H9 (cell line): ENCODE data around the gene SOX21. TPM values are rescaled to one million over a fixed set of nuclear protein-coding genes. Genes with fewer than 3 reads are reported as not detected.

Source experiments
- DNase-seq: peaks from one replicate; pipeline ENCODE4 v3.0.0-alpha.2; 2017
- H2AFZ ChIP-seq: one replicate; pipeline ENCODE4 v1.6.1; 2013; ENCODE audit warnings: mild to moderate bottlenecking, low read length, control low read depth, moderate library complexity
- H2AK5ac ChIP-seq: 2 replicates; pipeline ENCODE4 v1.6.1; 2013; ENCODE audit warnings: low read length, control low read depth, mixed read lengths; ENCODE audit not compliant: insufficient read length
- H2BK120ac ChIP-seq: one replicate; pipeline ENCODE4 v1.6.1; 2013; ENCODE audit warnings: low read depth, mild to moderate bottlenecking, low read length, control low read depth, inconsistent platforms; ENCODE audit not compliant: poor library complexity, severe bottlenecking
- H2BK12ac ChIP-seq: 2 replicates; pipeline ENCODE4 v1.6.1; 2013; ENCODE audit warnings: low read length, control low read depth, mixed read lengths, low read depth; ENCODE audit not compliant: insufficient read length
- H2BK15ac ChIP-seq: 2 replicates; pipeline ENCODE4 v1.6.1; 2013; ENCODE audit warnings: low read depth, low read length, control low read depth
- H2BK20ac ChIP-seq: one replicate; pipeline ENCODE4 v1.6.1; 2013; ENCODE audit warnings: low read depth, mild to moderate bottlenecking, low read length, control low read depth, inconsistent platforms; ENCODE audit not compliant: poor library complexity, severe bottlenecking
- H2BK5ac ChIP-seq: 2 replicates; pipeline ENCODE4 v1.6.1; 2013; ENCODE audit warnings: low read length, control low read depth, mixed read lengths; ENCODE audit not compliant: insufficient read length
- H3K14ac ChIP-seq: 2 replicates; pipeline ENCODE4 v1.6.1; 2013; ENCODE audit warnings: low read length, control low read depth; ENCODE audit not compliant: insufficient read depth
- H3K18ac ChIP-seq: 2 replicates; pipeline ENCODE4 v1.6.1; 2013; ENCODE audit warnings: low read depth, mild to moderate bottlenecking, mixed read lengths, low read length, control low read depth; ENCODE audit not compliant: insufficient read length
- H3K23ac ChIP-seq: 2 replicates; pipeline ENCODE4 v1.6.1; 2013; ENCODE audit warnings: low read length, control low read depth, mixed read lengths, low read depth; ENCODE audit not compliant: insufficient read length
- H3K23me2 ChIP-seq: 2 replicates; pipeline ENCODE4 v1.6.1; 2013; ENCODE audit warnings: low read depth, mild to moderate bottlenecking, mixed read lengths, low read length, control low read depth; ENCODE audit not compliant: insufficient read length, poor library complexity, severe bottlenecking
- H3K27ac ChIP-seq: 2 replicates; pipeline ENCODE4 v1.5.1; 2013; ENCODE audit warnings: low read length, control low read depth, mixed read lengths, low read depth; ENCODE audit not compliant: insufficient read length
- H3K27me3 ChIP-seq: 2 replicates; pipeline ENCODE4 v1.6.1; 2013; ENCODE audit warnings: low read length, control low read depth, inconsistent platforms; ENCODE audit not compliant: insufficient read depth
- H3K4ac ChIP-seq: 2 replicates; pipeline ENCODE4 v1.6.1; 2013; ENCODE audit warnings: low read depth, mild to moderate bottlenecking, control low read depth, inconsistent platforms, low read length, moderate library complexity
- H3K4me1 ChIP-seq: 2 replicates; pipeline ENCODE4 v1.6.1; 2013; ENCODE audit warnings: low read length, control low read depth, inconsistent platforms; ENCODE audit not compliant: insufficient read depth
- H3K4me2 ChIP-seq: 2 replicates; pipeline ENCODE4 v1.6.1; 2013; ENCODE audit warnings: low read length, control low read depth, mixed read lengths; ENCODE audit not compliant: insufficient read length, insufficient read depth
- H3K56ac ChIP-seq: 2 replicates; pipeline ENCODE4 v1.6.1; 2013; ENCODE audit warnings: low read depth, mild to moderate bottlenecking, mixed read lengths, low read length, control low read depth; ENCODE audit not compliant: insufficient read length
- H3K79me1 ChIP-seq: 2 replicates; pipeline ENCODE4 v1.6.1; 2013; ENCODE audit warnings: low read depth, mild to moderate bottlenecking, moderate library complexity, low read length, control low read depth, inconsistent platforms; ENCODE audit not compliant: insufficient read depth, poor library complexity, severe bottlenecking
- H3K79me2 ChIP-seq: 2 replicates; pipeline ENCODE4 v1.6.1; 2013; ENCODE audit warnings: low read length, control low read depth, inconsistent platforms; ENCODE audit not compliant: insufficient read depth
- H3K9ac ChIP-seq: 2 replicates; pipeline ENCODE4 v1.6.1; 2013; ENCODE audit warnings: low read length, control low read depth, mixed read lengths; ENCODE audit not compliant: insufficient read length; ENCODE audit errors: extremely low read depth
- H3K9me3 ChIP-seq: one replicate; pipeline ENCODE4 v1.6.1; 2013; ENCODE audit warnings: low read depth, low read length, inconsistent platforms; ENCODE audit not compliant: control insufficient read depth
- H3T11ph ChIP-seq: one replicate; pipeline ENCODE4 v1.6.1; 2013; ENCODE audit warnings: mild to moderate bottlenecking, low read length, control low read depth, inconsistent platforms
- H4K20me1 ChIP-seq: one replicate; pipeline ENCODE4 v1.6.1; 2013; ENCODE audit not compliant: control insufficient read depth, insufficient read length, insufficient read depth
- H4K5ac ChIP-seq: 2 replicates; pipeline ENCODE4 v1.6.1; 2013; ENCODE audit warnings: low read depth, mild to moderate bottlenecking, mixed read lengths, low read length, control low read depth; ENCODE audit not compliant: insufficient read length
- H4K8ac ChIP-seq: replicated peaks from 2 replicates; pipeline ENCODE4 v1.6.1; 2013; ENCODE audit warnings: low read length, control low read depth, mixed read lengths, low read depth; ENCODE audit not compliant: insufficient read length
- H4K91ac ChIP-seq: 2 replicates; pipeline ENCODE4 v1.6.1; 2013; ENCODE audit warnings: low read depth, mild to moderate bottlenecking, moderate library complexity, mixed read lengths, low read length, control low read depth; ENCODE audit not compliant: insufficient read length
- H3K27ac Mint-ChIP-seq, 3 experiments: 2 replicates in 2 of 3; 3 replicates in 1 of 3; pipeline ENCODE4 v1.8.0; 2020 to 2021; ENCODE audit warnings: mixed read lengths in 3 of 3, mild to moderate bottlenecking in 1 of 3, moderate library complexity in 1 of 3
- H3K27me3 Mint-ChIP-seq: 2 replicates; pipeline ENCODE4 v1.8.0; 2021; ENCODE audit warnings: low read depth, mild to moderate bottlenecking, moderate library complexity, mixed read lengths
- H3K36me3 Mint-ChIP-seq, 3 experiments: 2 replicates in 2 of 3; 3 replicates in 1 of 3; pipeline ENCODE4 v1.8.0; 2020 to 2021; ENCODE audit warnings: low read depth in 3 of 3, mixed read lengths in 3 of 3; ENCODE audit not compliant: insufficient read depth in 1 of 3
- H3K4me1 Mint-ChIP-seq, 2 experiments: 2 replicates each; pipeline ENCODE4 v1.8.0; 2020; ENCODE audit warnings: mixed read lengths in 2 of 2
- H3K4me3 Mint-ChIP-seq, 2 experiments: 2 replicates in 1 of 2; 3 replicates in 1 of 2; pipeline ENCODE4 v1.8.0; 2020 to 2021; ENCODE audit warnings: mild to moderate bottlenecking in 2 of 2, mixed read lengths in 2 of 2, moderate library complexity in 1 of 2
- H3K9me3 Mint-ChIP-seq, 2 experiments: 2 replicates in 1 of 2; 3 replicates in 1 of 2; pipeline ENCODE4 v1.8.0; 2020; ENCODE audit warnings: mild to moderate bottlenecking in 2 of 2, mixed read lengths in 2 of 2, moderate library complexity in 1 of 2
- WGBS: extraction: QIAGEN DNeasy Blood & Tissue Kit; methylation state at CpG from one replicate; pipeline ENCODE4 v1.1.7; 2013; ENCODE audit warnings: missing lambda C conversion rate, low lambda C conversion rate, mixed read lengths; ENCODE audit not compliant: insufficient read length; ENCODE audit errors: extremely low coverage; 5-methylcytosine and 5-hydroxymethylcytosine counted together
- total RNA-seq: library from RNA; stranded (reverse); gene quantifications from 2 replicates; pipeline ENCODE4 v1.2.1, GENCODE V29; 2021
- TF ChIP-seq, protein P1 (sequence below): fragments of 200-600 bp; sonication (generic); conservative IDR thresholded peaks from 3 replicates; pipeline ENCODE4 v1.8.0; 2021; ENCODE audit warnings: antibody characterized with exemption, mild to moderate bottlenecking

The SOX21 gene
- total RNA-seq, 1 experiment from 2014 or later, result 38.4 TPM

- H3K27me3 Mint-ChIP-seq, result peaks cover 14% of the 10 kb centered on the region
- H3K56ac ChIP-seq, result no peak overlapping the region
- H3K14ac ChIP-seq, result no peak overlapping the region
- H3K79me1 ChIP-seq, result no peaks in the 10 kb centered on the region
- H3K4me1 Mint-ChIP-seq, result peaks cover 5 to 6% of the 10 kb centered on the region in 2 experiments
- no peak overlapping the region for H3K4ac ChIP-seq
- H2BK20ac ChIP-seq, result no peak overlapping the region
- H3K36me3 Mint-ChIP-seq, result peaks cover 0 to 4% (median 0%) of the 10 kb centered on the region in 3 experiments; a peak in 1 of 7 replicates
- H3K4me1 ChIP-seq, result no peaks in the 10 kb centered on the region
- H2BK15ac ChIP-seq, result no peak overlapping the region
- H2BK120ac ChIP-seq, result no peak overlapping the region
- H3K9me3 ChIP-seq, result no peaks in the 10 kb centered on the region
- H3K9ac ChIP-seq, result no peak overlapping the region
- no peak overlapping the region for H3K27ac ChIP-seq
- H3K23ac ChIP-seq, result no peak overlapping the region
- no peaks in the 10 kb centered on the region for H3K23me2 ChIP-seq
- TF ChIP-seq, protein P1, sequence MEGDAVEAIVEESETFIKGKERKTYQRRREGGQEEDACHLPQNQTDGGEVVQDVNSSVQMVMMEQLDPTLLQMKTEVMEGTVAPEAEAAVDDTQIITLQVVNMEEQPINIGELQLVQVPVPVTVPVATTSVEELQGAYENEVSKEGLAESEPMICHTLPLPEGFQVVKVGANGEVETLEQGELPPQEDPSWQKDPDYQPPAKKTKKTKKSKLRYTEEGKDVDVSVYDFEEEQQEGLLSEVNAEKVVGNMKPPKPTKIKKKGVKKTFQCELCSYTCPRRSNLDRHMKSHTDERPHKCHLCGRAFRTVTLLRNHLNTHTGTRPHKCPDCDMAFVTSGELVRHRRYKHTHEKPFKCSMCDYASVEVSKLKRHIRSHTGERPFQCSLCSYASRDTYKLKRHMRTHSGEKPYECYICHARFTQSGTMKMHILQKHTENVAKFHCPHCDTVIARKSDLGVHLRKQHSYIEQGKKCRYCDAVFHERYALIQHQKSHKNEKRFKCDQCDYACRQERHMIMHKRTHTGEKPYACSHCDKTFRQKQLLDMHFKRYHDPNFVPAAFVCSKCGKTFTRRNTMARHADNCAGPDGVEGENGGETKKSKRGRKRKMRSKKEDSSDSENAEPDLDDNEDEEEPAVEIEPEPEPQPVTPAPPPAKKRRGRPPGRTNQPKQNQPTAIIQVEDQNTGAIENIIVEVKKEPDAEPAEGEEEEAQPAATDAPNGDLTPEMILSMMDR, result no peak
- H3K9me3 Mint-ChIP-seq, result peaks cover 0 to 3% of the 10 kb centered on the region in 2 experiments; a peak in 2 of 5 replicates
- H3T11ph ChIP-seq, result no peak overlapping the region
- no CpG with 5 or more reads among the region's 4 CpGs for WGBS
- no peak overlapping the region for H3K4me3 Mint-ChIP-seq
- no peak overlapping the region for H2BK12ac ChIP-seq
- no peaks in the 10 kb centered on the region for H3K79me2 ChIP-seq
- no peak overlapping the region for H4K91ac ChIP-seq
- H3K4me2 ChIP-seq, result no peak overlapping the region
- H3K18ac ChIP-seq, result no peak overlapping the region
- no peak overlapping the region for H4K5ac ChIP-seq
- H4K8ac ChIP-seq, result no peak overlapping the region
- H3K27me3 ChIP-seq, result no peaks in the 10 kb centered on the region; the same call in 1 of the 2 replicates
- no peak overlapping the region for H2BK5ac ChIP-seq
- no peak for DNase-seq
- no peak overlapping the region for H2AFZ ChIP-seq
- no peak overlapping the region for H3K27ac Mint-ChIP-seq
- H2AK5ac ChIP-seq, result no peak overlapping the region
- H4K20me1 ChIP-seq, result no peaks in the 10 kb centered on the region
Measured at GRCh38 chr13:94692030-94692429, 20.3 kb downstream of the SOX21 start.
